DOHH2 (cell line): ENCODE data around the gene SLC44A2.

Experiments
- EZH2phosphoT487 ChIP-seq: fragments of 200-600 bp; sonication (generic); IDR thresholded peaks from 2 replicates; pipeline ENCODE4 v1.6.1; 2017; ENCODE audit warnings: borderline replicate concordance, mild to moderate bottlenecking, antibody characterized with exemption, low read length, moderate library complexity, mixed read lengths
- TF ChIP-seq, protein P1 (sequence below): fragments of 200-600 bp; sonication (generic); IDR thresholded peaks from one replicate; pipeline ENCODE4 v1.5.1; 2014; ENCODE audit warnings: antibody characterized with exemption, mild to moderate bottlenecking, low read depth, low read length; ENCODE audit not compliant: poor library complexity, severe bottlenecking

DNA sequence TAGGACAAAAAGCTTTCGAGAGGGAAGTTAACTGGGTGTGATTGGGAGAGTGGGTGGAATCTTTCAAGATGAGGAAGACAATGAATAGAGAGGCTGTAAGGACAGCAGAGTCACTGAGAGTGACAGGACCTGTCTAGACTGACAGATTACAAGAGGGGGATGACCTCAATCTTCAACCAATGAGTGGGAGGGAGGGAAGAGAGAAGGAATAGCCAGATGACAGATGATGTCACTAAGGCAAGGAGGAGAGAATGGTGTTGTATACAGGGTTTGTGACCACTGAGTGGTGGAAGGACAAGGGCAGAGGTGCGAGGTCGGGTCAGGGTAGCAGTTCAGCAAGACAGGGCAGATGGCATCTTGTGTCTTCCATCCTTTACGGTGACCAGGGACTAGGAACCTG lies 23.0 kb downstream of the SLC44A2 start:
- TF ChIP-seq, protein P1, sequence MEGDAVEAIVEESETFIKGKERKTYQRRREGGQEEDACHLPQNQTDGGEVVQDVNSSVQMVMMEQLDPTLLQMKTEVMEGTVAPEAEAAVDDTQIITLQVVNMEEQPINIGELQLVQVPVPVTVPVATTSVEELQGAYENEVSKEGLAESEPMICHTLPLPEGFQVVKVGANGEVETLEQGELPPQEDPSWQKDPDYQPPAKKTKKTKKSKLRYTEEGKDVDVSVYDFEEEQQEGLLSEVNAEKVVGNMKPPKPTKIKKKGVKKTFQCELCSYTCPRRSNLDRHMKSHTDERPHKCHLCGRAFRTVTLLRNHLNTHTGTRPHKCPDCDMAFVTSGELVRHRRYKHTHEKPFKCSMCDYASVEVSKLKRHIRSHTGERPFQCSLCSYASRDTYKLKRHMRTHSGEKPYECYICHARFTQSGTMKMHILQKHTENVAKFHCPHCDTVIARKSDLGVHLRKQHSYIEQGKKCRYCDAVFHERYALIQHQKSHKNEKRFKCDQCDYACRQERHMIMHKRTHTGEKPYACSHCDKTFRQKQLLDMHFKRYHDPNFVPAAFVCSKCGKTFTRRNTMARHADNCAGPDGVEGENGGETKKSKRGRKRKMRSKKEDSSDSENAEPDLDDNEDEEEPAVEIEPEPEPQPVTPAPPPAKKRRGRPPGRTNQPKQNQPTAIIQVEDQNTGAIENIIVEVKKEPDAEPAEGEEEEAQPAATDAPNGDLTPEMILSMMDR, result no peak
- TF ChIP-seq EZH2phosphoT487, result no peak
